Forelimb muscle (tissue), 1 donor: ENCODE measurements around the gene MFSD1. TPM values are rescaled to one million over a fixed set of nuclear protein-coding genes. Genes with fewer than 3 reads are reported as not detected.
A peak's percentile ranks its signal among the peaks of the same experiment; 100 is the strongest.
"Not testable (repeated sequence)": the region's sequence is repeated elsewhere in the genome, so short reads cannot be mapped to it uniquely, and the experiment has no call there.

ENCODE experiments used
- DNase-seq: peaks from one replicate; pipeline ENCODE4 v3.0.0-alpha.2; 2013; ENCODE audit warnings: low read depth
- polyA plus RNA-seq: library from polyadenylated mRNA; unstranded; fragments of 120-200 nt; gene quantifications from one replicate; pipeline ENCODE4 v1.2.1, GENCODE V29; 2013; ENCODE audit not compliant: insufficient read length

Gene MFSD1
- polyA plus RNA-seq, 1 donor, result 25.1 TPM

DNA sequence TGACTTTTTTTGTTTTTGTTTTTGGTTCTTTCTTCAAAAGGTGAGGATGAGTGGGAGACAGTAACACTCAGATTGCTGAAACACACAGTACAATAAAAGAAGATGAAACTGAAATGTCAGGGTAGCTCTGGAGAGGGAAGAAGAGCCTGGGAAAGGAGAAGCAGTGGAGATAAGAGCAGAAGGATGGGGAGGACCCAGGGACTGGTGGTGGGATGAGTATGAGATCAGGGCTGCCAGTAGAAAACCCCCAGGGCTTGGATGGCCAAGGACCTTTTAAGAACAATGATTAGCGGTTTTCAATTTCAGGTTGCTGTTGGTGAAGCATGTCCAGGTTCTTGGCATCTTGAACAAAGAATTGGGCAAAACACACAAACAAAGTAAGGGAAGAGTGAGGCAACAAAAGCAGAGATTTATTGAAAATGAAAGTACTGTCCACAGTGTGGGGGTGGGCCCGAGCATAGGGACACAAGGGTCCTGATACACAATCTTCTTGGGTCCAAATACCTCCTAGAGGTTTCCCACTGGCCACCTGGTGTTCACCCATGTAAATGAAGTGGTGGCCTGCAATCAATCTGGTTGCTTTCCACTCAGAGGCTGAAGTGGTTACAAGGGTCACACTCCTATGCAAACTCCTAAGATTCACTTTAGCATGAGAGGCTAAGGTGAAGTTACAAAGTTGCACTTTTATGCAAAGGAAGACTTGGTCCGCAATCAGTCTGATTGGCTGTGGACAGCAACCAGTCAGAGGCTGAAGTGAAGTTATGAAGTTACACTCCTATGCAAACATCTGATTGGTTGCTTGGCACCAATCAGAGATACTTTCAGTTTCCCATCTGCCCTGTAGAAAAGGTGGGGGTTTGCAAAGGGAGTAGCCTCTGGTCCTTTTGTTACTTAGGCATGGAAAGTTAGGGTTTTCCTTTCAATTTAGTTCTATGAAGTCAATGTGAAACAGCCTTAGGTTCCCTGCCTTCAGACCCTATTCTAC lies 26.1 kb upstream of the MFSD1 start:
- no peak for DNase-seq

DNA sequence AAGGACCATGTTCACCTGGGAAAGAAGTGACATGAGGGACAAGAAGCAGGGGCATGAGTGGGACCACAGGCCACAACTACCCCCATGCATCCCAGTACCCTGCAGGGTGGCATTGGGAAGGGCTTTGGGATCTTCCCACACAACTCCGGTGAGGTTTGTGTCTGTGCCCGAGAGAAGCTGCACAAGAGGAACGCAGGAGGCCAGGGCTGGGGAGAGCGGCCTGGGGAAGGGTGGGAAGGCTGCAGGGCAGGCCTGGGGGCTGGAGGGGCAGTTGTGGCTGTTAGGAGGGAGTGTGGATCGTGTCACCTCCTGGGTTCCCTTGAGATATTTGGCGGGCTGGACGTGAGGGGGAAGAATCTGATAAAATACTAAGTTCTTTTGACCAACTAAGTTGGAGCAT lies 25.3 kb upstream of the MFSD1 start:
- no peak for DNase-seq

DNA sequence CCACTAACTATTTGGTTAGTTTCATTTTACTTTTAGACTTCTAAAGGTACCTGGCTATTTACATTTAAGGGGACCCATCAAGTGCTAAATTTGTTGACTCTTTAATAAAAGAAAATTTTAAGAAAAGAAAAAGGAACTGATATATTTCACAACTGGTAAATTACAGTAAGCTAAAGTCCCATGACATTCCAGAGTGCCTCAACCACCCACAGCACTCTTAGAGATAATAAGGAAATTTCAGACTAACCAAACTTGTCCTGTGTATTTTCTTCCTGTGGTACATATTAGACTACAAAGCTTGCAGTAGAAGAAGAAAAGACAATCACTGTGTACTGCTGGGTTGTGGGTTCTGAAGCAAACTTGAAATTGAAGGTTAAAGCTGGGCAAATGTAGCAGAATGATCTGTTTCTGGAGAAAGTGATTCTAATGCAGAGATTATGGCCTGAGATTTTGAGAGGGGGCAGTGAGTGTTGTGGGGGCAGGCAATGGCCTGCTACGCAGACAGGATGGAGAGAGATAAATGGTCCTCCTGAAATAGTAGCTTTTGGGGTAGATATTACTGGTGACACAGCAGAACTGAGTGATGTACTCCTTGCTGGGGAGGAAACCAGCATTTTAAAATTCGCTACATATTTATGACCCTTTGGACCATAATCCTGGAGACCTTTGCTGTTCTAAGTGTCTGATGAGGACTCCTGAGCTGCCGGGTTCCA lies 24.5 kb upstream of the MFSD1 start:
- DNase-seq, result no peak

DNA sequence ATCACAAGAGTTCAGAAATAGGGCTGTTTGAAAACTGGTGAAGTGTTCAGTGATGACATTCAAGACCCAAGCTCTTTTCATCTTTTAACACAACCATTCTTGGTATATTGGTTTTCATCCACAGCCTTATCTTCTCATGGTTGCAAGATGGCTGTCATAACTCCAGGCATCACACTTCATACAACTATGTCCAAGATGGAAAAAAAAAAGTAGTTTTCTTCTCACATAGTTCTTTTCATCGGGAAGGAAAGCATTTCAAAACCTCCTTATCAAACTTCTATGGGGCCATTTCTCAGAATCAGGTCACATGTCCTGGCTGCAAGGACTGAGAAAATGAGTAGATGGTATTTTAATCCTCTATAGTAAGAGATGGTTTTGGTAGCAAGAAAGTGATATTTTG lies 21.1 kb upstream of the MFSD1 start:
- DNase-seq, result no peak

DNA sequence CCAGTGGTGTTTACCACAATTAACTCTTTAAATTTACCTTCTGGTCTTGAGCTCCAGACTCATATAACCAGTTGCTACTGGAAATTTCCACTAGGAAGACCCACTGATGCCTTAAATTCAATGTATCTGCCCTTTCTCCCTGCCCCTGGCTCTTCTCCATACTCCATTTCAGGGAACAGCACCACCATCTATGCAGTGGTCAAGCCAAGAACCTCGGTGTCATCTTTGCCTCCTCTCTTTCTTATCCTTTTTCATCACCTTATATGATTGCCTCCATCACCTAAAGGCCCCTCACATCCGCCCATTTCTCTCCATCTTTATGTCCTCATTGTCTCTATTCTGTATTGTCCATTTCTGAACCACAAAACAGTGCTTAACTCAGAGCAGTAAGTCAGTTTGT lies 20.7 kb upstream of the MFSD1 start:
- no peak for DNase-seq

DNA sequence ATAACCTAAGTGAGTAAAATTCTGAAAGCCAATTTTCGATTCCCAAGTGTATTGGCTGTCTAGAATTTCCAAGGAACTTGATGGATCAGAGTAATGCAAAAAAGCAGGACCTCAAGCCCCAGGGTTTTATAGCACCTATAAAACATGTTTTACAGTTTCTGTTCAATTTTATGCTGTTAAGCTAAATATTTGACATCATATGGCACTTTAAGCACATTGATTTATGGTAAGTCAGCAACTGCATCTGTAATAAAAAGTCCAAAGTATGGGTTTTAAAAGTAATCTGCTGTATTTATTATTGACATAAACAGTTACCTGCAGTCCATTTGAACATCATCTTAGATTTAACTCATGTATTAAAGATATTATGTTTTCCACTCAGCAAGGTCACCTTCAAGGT lies 20.0 kb upstream of the MFSD1 start:
- no peak for DNase-seq

DNA sequence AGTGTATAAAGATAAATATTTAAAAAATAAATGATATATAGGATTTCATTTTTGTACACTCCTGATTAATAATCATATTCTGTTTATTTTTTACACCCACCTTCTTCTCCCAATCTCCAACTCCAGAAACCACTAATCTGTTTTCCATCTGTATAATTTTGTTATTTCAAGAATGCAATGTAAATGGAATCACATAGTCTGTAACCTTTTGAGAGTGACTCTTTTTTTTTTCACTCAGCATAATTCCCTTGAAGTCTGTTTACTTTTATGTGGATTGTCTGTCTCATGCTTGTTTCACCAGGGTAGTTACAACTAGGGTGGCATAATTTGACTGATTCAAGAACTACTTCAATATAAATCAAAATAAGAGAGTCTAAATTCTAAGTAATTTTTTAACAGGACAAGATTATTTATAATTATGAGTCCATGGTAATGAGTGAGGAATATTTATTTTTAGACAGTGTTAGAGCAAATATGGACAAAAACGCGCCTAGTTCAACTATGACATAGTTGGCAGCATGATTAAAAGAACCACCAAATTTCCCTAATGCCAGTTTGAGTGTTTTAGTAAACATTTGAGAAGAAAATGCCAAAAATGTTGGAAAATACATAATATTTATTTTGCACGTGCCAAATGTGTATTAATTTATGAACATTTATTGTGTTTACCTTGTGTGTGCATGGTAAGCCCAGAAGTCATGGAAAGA lies 19.4 kb upstream of the MFSD1 start:
- no peak for DNase-seq

DNA sequence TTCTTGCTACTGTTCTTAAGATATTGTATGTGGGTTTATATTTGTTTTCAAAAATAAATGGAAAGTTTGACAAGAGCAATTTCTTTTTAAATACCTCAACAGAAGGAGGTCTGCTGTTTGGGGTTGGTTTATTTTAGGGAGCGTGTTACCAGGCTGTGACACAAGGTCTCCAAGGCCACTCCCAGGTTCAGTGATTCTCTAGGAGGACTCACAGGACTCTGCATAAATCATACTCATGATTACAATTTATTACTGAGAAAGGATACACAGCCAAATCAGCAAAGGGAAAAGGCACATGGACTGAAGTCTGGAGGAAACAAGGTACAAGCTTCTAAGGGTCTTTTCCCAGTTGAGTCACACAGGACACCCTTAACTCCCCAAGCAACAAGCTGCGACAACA lies 18.8 kb upstream of the MFSD1 start:
- no peak for DNase-seq

DNA sequence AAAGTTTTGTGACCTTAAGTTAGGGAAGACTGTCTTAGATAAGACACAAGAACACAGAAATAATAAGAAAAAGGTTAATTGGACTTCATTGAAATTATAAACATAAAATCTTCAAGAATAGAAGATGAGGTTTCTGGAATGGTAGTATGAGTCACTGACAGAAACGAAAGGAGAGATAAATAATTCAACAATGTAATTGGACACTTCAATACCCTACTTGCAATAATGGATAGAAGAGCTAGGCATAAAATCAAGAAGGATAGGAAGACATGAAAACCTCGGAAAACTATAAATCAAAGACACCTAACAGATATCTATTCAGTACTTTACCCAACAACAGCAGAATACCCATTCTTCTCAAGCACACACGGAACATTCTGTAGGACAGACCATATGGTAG lies 15.9 kb upstream of the MFSD1 start:
- DNase-seq, result no peak

DNA sequence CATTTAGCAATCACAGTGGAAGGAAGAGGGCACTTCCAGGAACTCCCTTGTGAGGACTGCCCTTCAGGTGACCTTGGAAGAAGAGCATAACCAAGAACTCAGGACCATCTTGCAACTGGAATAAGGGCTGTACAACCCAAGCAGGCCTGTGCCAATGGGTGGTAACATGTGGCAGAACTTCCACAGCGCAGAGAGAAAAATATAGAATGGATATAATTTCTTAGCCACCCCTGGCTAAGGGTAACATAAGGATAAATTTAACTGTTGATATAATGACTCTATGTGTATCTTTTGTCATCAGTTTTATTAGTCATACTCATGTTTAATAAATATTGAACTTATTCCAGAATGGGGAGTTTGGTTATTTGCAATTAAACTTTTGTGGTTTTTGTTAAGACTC lies 13.4 kb upstream of the MFSD1 start:
- DNase-seq, result no peak

DNA sequence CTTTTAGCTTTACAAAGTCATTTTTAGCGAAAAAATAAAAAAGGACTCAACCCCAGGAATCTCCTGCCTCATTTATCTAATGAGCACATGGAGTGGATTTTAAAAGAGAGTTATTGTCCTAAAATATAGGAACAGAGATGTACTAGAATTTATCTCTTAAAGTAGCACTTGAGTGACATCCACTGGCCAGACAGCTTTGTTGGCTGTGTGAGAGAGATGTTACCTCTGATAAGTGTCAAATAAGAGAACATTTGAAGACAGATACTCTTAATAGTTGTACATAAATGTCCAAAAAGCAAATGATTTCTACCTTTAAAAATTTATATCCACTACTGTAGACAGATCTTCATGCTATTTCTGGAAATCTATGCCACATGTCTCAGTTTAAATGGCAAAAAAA lies 12.3 kb upstream of the MFSD1 start:
- DNase-seq, result no peak

DNA sequence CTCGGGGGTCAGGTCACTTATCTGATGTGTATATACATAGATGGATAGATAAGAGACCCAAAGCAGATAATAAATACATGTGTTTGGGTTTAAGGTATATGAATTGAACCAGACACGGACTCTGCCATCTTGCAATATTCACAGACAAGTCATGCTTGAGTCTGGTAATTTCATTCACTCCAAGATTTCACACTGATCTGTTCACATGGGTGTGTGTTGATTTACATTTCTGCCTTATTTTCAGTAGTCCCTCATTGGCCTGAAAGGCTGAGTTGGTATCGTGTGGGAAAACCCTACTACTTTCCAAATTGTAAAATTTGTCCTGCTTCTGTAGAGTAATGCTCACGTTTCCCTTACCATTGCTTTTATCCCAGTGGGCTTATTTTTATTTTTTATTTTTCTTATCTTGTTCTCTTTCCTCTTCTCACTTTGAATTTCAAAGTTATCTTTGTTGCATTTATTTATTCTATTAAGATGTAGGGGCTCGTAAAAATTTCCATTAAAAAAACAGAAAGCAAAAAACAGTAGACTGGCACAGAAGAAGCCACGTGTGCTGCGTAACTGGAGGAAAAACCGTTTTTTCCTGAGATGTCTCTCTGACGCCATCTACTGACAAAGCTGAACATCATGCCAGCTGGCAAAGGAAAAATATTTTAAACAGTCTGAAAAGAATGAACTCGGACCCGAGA lies 10.8 kb upstream of the MFSD1 start:
- peak; percentile 70 for DNase-seq

DNA sequence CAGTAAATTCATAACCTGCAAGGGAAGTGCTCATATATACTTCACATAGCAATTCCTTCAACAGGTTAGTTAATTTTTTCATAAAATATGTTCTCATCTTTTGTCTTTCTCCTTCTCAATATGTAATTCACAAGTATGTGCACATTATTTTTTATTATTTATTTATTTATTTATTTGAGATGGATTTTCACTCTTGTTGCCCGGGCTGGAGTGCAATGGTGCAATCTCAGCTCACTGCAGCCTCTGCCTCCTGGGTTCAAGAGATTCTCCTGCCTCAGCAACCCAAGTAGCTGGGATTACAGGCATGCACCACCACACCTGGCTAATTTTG lies 10.3 kb upstream of the MFSD1 start:
- DNase-seq, result not testable (repeated sequence)

DNA sequence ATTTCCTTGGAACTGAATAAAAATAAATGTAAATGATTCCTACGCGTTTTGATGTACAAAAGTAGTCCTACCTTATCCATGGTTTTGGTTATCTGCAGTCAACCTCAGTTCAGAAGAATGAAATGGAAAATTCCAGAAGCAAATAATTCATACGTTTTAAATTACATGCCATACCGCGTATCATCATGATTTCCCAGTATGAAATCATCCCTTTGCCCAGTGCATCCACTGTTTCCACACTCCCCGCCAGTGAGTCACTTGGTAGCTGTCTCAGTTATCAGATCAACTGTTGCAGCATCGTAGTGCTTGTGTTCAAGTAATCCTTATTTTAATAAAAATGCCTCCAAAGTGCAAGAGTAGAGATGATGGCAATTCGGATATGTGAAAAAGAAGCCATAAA lies 9.1 kb upstream of the MFSD1 start:
- DNase-seq, result no peak

DNA sequence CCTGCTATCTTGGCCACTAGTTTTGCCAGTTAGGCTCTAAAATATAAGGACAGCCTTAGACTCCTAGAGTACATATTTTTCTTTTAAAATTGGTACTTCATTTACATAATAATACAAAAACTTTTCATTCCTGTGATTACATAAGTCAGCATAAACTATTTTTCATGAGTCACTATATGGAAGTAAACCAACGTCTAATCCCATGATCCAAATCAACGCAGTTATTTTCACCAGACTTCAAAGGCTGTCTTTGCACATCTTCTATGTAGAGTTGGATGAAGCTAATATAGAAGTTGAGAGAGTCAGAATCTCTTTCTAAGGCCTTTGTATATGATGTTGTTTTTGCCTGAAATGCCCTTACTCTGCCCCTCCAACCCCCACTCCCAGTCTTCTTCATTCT lies 7.6 kb upstream of the MFSD1 start:
- no peak for DNase-seq

DNA sequence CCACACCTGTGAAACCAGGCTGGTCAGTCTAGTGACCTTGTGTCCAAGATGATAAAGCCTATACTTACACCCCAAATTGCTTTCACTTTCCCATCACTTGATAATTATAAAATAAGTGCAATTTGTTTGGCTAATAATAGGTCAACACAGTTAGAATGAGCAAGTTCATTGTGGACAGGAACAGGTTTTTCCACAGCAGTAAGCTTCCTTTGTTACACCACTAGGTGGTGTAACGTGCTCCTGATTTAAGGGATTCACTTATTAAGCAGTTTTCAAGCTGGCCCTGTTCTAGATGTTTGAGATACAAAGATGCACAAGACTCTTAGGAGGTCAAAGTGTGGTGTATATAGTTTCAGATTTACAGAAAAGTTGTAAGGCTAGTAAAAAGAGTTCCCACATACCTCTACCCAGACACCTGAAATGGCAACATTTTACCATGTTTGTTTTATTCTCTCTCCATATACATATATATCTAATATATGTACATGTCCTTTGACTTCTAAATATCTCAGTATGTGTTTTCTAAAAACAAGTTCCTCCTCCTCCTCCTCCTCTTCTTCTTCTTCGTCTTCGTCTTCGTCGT lies 6.8 kb upstream of the MFSD1 start:
- DNase-seq, result no peak

DNA sequence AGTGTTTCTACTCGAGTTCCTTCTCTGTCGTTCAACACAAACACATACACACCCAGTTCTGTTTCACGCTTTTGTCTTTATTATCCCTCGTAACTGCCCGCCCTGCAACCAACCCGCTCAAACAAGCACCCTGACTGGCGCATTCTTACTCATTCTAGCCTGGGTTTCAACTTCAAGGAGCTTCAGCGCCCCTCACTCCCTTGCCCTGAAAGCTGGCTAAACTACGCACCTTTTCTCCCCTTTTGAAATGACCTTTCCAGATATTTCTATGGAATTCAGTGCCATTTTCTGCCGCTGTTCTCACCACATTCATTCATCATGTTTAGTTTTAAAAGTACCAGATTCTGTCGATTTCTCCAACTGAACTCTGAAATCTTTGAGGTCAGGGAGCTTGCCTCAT lies 653 bp upstream of the MFSD1 start:
- no peak for DNase-seq

DNA sequence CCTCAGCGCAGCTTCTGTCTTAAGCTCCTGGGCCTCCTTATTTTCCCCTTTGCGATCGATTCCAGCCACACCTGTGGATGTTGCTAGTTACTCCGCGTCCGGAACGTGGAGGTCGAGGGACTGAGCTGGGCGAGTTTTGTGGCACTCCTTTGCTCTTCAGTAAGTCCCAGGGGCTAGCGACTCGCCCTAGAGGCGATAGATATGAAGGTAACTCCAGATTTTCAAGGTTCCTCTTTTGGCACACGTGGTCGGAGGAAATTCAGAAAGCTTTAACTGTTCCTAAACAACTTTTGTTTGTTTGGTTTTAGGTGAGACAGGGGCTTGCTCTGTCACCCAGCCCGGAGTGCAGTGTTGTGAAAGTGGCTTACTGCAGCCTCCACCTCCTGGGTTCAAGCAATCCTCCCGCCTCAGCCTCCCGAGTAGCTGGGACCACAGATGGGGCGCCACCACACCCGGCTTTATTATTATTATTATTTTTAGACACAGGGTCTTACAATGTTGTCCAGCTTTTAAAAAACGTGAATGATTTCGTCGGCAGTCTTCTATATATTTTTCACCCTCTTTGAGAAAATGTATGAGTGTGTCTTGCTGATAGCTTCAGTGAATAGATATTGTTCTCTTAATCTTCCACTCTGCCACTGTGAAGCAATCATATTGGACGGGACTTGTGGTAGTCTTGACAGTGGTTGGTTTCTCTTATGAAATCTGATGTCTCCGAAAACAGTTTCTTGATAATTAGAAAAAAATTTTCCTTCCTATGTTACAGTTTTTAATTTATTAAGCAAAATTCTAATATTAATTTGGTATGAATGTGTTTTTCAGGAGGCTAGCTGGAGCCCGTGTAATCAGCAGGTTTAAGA lies 785 bp downstream of the MFSD1 start:
- no peak for DNase-seq

DNA sequence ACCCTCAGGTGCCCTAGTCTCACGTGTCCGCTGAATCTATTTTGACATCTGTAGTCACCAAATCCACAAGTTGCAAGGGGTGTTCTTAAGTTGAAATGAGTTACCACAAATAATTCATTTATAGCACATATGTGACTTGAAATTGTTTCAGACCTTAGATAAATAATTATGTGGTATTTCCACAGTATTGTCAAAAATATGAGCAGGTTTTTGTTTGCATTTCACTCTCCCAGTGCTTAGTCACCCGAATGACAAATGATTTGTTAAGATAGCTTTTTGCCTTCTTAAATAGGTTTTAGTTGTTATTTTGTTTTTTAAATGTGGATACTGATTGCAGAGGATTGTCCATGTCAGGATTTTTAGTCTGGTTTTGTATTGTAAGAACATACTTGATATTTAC lies 2.6 kb downstream of the MFSD1 start:
- DNase-seq, result no peak

DNA sequence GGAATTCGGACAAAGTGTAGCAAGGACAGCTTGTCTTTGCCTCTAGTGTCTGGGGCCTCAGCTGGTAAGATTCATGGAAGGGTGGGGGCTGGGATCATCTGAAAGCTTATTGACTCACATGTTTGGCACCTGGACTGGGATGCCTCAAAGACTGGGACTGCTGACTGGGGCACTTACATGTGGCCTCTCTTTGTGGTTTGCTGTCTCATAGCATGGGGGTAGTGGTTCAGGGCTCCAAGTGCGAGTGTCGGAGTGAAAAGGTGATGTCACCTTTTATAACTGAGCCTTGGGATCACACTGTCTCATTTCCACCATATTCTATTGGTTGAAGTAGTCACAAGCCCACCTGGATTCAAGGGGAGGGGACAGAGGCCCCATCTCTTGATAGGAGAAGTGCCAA lies 6.8 kb downstream of the MFSD1 start:
- DNase-seq, result no peak

DNA sequence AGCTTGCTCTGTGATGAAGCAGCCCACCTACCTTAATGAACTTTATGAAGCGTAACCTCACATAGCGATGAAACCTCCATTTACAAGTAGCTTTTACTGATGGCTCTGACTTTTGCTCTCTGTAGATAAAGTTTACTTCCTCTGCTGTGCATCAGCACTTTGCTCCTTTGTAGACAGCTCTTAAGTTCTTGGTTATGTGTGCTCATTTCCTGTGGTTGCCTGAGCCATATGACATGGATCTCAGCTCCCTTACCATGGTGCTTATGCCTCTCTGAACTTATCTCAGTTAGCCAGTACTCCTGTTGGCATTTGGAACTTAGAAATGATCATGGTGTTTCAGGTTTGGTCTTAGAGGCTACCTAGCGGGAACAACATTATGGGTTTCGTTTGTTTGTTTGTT lies 7.8 kb downstream of the MFSD1 start:
- DNase-seq, result no peak
